ENCODE measurements around the gene IQGAP1. TPM values are rescaled to one million over a fixed set of nuclear protein-coding genes. Genes with fewer than 3 reads are reported as not detected.

Gene IQGAP1
- total RNA-seq, 1 experiment from 2014 or later = 113 TPM

GRCh38 chr15:90456236-90456635, 68.2 kb downstream of the IQGAP1 start:
- Histone ChIP-seq H3K9ac (ENCODE audit: low read length) (no peak overlapping the region), H3K4me3 (replicated peaks in 1 of 2; ENCODE audit: low read depth in 1 of 2, low read length in 2 of 2) (no peak overlapping the region), H3K36me3 (ENCODE audit: control insufficient read depth in 1 of 2, insufficient read depth in 2 of 2, low read length in 2 of 2) (peaks cover 17 to 21% of the 10 kb centered on the region in 2 experiments), H3K4me2 (ENCODE audit: low read length) (no peak overlapping the region), H3K27ac (ENCODE audit: low read depth, low read length) (no peak overlapping the region), H3K9me3 (ENCODE audit: control insufficient read depth in 1 of 2, insufficient read depth in 1 of 2, low read depth in 1 of 2, low read length in 2 of 2) (no peaks in the 10 kb centered on the region), H3K4me1 (ENCODE audit: control insufficient read depth in 1 of 2, insufficient read depth in 2 of 2, low read length in 2 of 2) (peaks cover 2% of the 10 kb centered on the region in 2 experiments; a peak in 3 of 4 replicates), H3K79me2 (ENCODE audit: insufficient read depth, low read length) (0 out of 2 replicates have a peak, but pooled peaks cover 9% of the 10 kb centered on the region), H3K9me2 (ENCODE audit: insufficient read depth) (no peaks in the 10 kb centered on the region), H4K20me1 (ENCODE audit: insufficient read depth) (no peaks in the 10 kb centered on the region), H2AFZ (ENCODE audit: low read depth, low read length, poor library complexity, severe bottlenecking) (no peak overlapping the region), H3K27me3 (ENCODE audit: insufficient read depth, low read length) (no peaks in the 10 kb centered on the region)
- intact Hi-C loops (cut with micrococcal nuclease) = no loop called here
- ChIA-PET RAD21 (ENCODE audit: low non-redundant PET in 1 of 2, low total read pairs in 2 of 2, uncharacterized antibody in 2 of 2, unreplicated experiment in 2 of 2) (no interaction called here), CTCF (no interaction called here), POLR2A (no interaction called here)
- no peak for ATAC-seq
- BruUV-seq (replicated peaks) = no TSS peak
- TF ChIP-seq CTCF (IDR thresholded peaks at IDR 0.05 in 2 of 3, conservative IDR thresholded peaks at IDR 0.05 in 1 of 3; ENCODE audit: borderline replicate concordance in 1 of 3, insufficient read depth in 1 of 3, low read depth in 2 of 3, low read length in 2 of 3) = no peak
- TF ChIP-seq POLR2A (IDR thresholded peaks at IDR 0.05; ENCODE audit: borderline replicate concordance, extremely low read depth, insufficient read depth, insufficient read length) = no peak
- TF ChIP-seq CBX3 (IDR thresholded peaks at IDR 0.05; ENCODE audit: low read depth) = no peak
- no peak for DNase-seq (ENCODE audit: low read depth, low spot score)

- no peak overlapping the region for H3K27ac ChIP-seq (ENCODE audit: low read depth, low read length)
- DNase-seq (ENCODE audit: low read depth, low spot score) = no peak
- no peak for TF ChIP-seq MAX (IDR thresholded peaks at IDR 0.05)
- no peak overlapping the region for H3K4me3 ChIP-seq (replicated peaks in 1 of 2; ENCODE audit: low read depth in 1 of 2, low read length in 2 of 2)
- no peaks in the 10 kb centered on the region for H3K27me3 ChIP-seq (ENCODE audit: insufficient read depth, low read length)
- intact Hi-C loops (cut with micrococcal nuclease) = no loop called here
- ChIA-PET RAD21 (ENCODE audit: low non-redundant PET in 1 of 2, low total read pairs in 2 of 2, uncharacterized antibody in 2 of 2, unreplicated experiment in 2 of 2) (no interaction called here), POLR2A (no interaction called here), CTCF (no interaction called here)
- H3K4me2 ChIP-seq (ENCODE audit: low read length) = no peak overlapping the region
- no TSS peak for BruUV-seq (replicated peaks)
- no peaks in the 10 kb centered on the region for H3K9me3 ChIP-seq (ENCODE audit: control insufficient read depth in 1 of 2, insufficient read depth in 1 of 2, low read depth in 1 of 2, low read length in 2 of 2)
- H3K9ac ChIP-seq (ENCODE audit: low read length) = no peak overlapping the region
- ATAC-seq = no peak
- H4K20me1 ChIP-seq (ENCODE audit: insufficient read depth) = no peaks in the 10 kb centered on the region
- no peaks in the 10 kb centered on the region for H3K9me2 ChIP-seq (ENCODE audit: insufficient read depth)
- H3K4me1 ChIP-seq (ENCODE audit: control insufficient read depth in 1 of 2, insufficient read depth in 2 of 2, low read length in 2 of 2) = no peaks in the 10 kb centered on the region
- H2AFZ ChIP-seq (ENCODE audit: low read depth, low read length, poor library complexity, severe bottlenecking) = no peak overlapping the region
- peaks cover 17 to 21% of the 10 kb centered on the region in 2 experiments for H3K36me3 ChIP-seq (ENCODE audit: control insufficient read depth in 1 of 2, insufficient read depth in 2 of 2, low read length in 2 of 2)
- H3K79me2 ChIP-seq (ENCODE audit: insufficient read depth, low read length) = 0 out of 2 replicates have a peak, but pooled peaks cover 9% of the 10 kb centered on the region
Measured at GRCh38 chr15:90458061-90458460, 70.0 kb downstream of the IQGAP1 start.
